Peyer's patch (tissue), 4 donors: ENCODE measurements around the gene KAT2B.

ENCODE experiments used
- CTCF ChIP-seq, 6 experiments: fragments of 450-650 bp in 4 of 6; fragments of 200-600 bp in 2 of 6; sonication (generic) in 1 of 6; IDR thresholded peaks; one replicate each; pipeline ENCODE4 v1.5.1; 2017 to 2019; ENCODE audit warnings: antibody characterized with exemption in 6 of 6, mild to moderate bottlenecking in 3 of 6, moderate library complexity in 1 of 6
- POLR2A ChIP-seq, 2 donors: fragments of 450-650 bp; IDR thresholded peaks; one replicate each; pipeline ENCODE4 v1.5.1; 2017; ENCODE audit warnings: antibody characterized with exemption in 2 of 2, mild to moderate bottlenecking in 2 of 2, moderate library complexity in 2 of 2

GRCh38 chr3:20060974-20061685 is 20.9 kb downstream of the KAT2B start:
- TF ChIP-seq POLR2A (IDR thresholded peaks at IDR 0.05) (no peak), CTCF (IDR thresholded peaks at IDR 0.05) (no peak)
